GM23338 (cell line): Measurements from ENCODE around the gene MED9. TPM values are rescaled to one million over a fixed set of nuclear protein-coding genes. Genes with fewer than 3 reads are reported as not detected.

Source experiments
- ATAC-seq: fragments of 200-7000 bp; cut with Tn5 transposase; 3 replicates; pipeline ENCODE4 v1.9.1; 2020
- DNase-seq: peaks from one replicate; pipeline ENCODE4 v3.0.0-alpha.2; 2015; ENCODE audit warnings: low spot score
- H2AFZ ChIP-seq: fragments of 200-600 bp; sonication (generic); 2 replicates; pipeline ENCODE4 v1.8.0; 2016; ENCODE audit warnings: antibody characterized with exemption, mild to moderate bottlenecking, moderate library complexity
- H3F3A ChIP-seq: fragments of 200-600 bp; sonication (generic); replicated peaks from 2 replicates; pipeline ENCODE4 v1.8.0; 2017; ENCODE audit warnings: antibody characterized with exemption, mixed run types, low read depth
- H3K27ac ChIP-seq: fragments of 200-600 bp; sonication (generic); 2 replicates; pipeline ENCODE4 v1.6.1; 2016; ENCODE audit warnings: low read depth
- H3K27me3 ChIP-seq: fragments of 200-600 bp; sonication (generic); 2 replicates; pipeline ENCODE4 v1.8.0; 2016; ENCODE audit warnings: mild to moderate bottlenecking, mixed run types, moderate library complexity; ENCODE audit not compliant: insufficient read depth
- H3K36me3 ChIP-seq: fragments of 200-600 bp; sonication (generic); 2 replicates; pipeline ENCODE4 v1.8.0; 2016; ENCODE audit warnings: mild to moderate bottlenecking; ENCODE audit not compliant: insufficient read depth
- H3K4me1 ChIP-seq: fragments of 200-600 bp; sonication (generic); 2 replicates; pipeline ENCODE4 v1.8.0; 2016; ENCODE audit warnings: mild to moderate bottlenecking, moderate library complexity; ENCODE audit not compliant: insufficient read depth
- H3K4me2 ChIP-seq: fragments of 200-600 bp; sonication (generic); 2 replicates; pipeline ENCODE4 v1.7.1; 2017; ENCODE audit warnings: mixed run types
- H3K4me3 ChIP-seq: fragments of 200-600 bp; sonication (generic); 2 replicates; pipeline ENCODE4 v1.6.1; 2016; ENCODE audit warnings: mixed run types
- H3K79me2 ChIP-seq: fragments of 200-600 bp; sonication (generic); replicated peaks from 2 replicates; pipeline ENCODE4 v1.8.0; 2017; ENCODE audit warnings: mild to moderate bottlenecking; ENCODE audit not compliant: insufficient read depth
- H3K9me2 ChIP-seq: fragments of 200-600 bp; sonication (generic); 2 replicates; pipeline ENCODE4 v1.8.0; 2017; ENCODE audit not compliant: insufficient read depth
- H4K20me1 ChIP-seq: fragments of 200-600 bp; sonication (generic); replicated peaks from 2 replicates; pipeline ENCODE4 v1.8.0; 2017; ENCODE audit warnings: mild to moderate bottlenecking; ENCODE audit not compliant: insufficient read depth
- H3K27ac Mint-ChIP-seq: 2 replicates; pipeline ENCODE4 v1.8.0; 2020; ENCODE audit warnings: inconsistent platforms, mild to moderate bottlenecking, moderate library complexity, mixed read lengths
- H3K27me3 Mint-ChIP-seq: 3 replicates; pipeline ENCODE4 v1.8.0; 2022; ENCODE audit warnings: low read depth, mild to moderate bottlenecking, moderate library complexity, mixed read lengths, inconsistent platforms; ENCODE audit not compliant: insufficient read depth, poor library complexity
- H3K36me3 Mint-ChIP-seq: 3 replicates; pipeline ENCODE4 v1.8.0; 2021; ENCODE audit warnings: low read depth, mild to moderate bottlenecking, inconsistent platforms, moderate library complexity, mixed read lengths
- H3K4me1 Mint-ChIP-seq: 3 replicates; pipeline ENCODE4 v1.8.0; 2020; ENCODE audit warnings: mild to moderate bottlenecking, inconsistent platforms, mixed read lengths
- H3K4me3 Mint-ChIP-seq: 3 replicates; pipeline ENCODE4 v1.8.0; 2021; ENCODE audit warnings: moderate library complexity, mild to moderate bottlenecking, inconsistent platforms, mixed read lengths
- H3K9me3 Mint-ChIP-seq: 3 replicates; pipeline ENCODE4 v1.8.0; 2020; ENCODE audit warnings: moderate library complexity, mild to moderate bottlenecking, inconsistent platforms, mixed read lengths
- ETS1 ChIP-seq: IDR thresholded peaks from 2 replicates; pipeline ENCODE4 v1.6.1; 2016; ENCODE audit warnings: antibody characterized with exemption
- NANOG ChIP-seq: IDR thresholded peaks from 2 replicates; pipeline ENCODE4 v1.6.1; 2016; ENCODE audit warnings: antibody characterized with exemption, borderline replicate concordance
- POLR2AphosphoS5 ChIP-seq: IDR thresholded peaks from 2 replicates; pipeline ENCODE4 v1.6.1; 2016; ENCODE audit warnings: antibody characterized with exemption, low read depth
- ZNF462 ChIP-seq: fragments of 250-450 bp; sonication (Bioruptor Pico); IDR thresholded peaks from 2 replicates; pipeline ENCODE4 v1.5.0; 2020; ENCODE audit warnings: mild to moderate bottlenecking, moderate library complexity
- polyA plus RNA-seq: library from polyadenylated mRNA; unstranded; fragments of >200 nt; fragmentation: Nextera tagmentation; extraction: Ambion mirVana; gene quantifications from 2 replicates; pipeline ENCODE4 v1.2.1, GENCODE V29; 2016
- total RNA-seq: library from RNA; depleted of rRNA; stranded (reverse); fragments of >200 nt; shearing (Covaris generic); gene quantifications from 2 replicates; pipeline ENCODE4 v1.2.3, GENCODE V29; 2014
- TF ChIP-seq, protein P1 (sequence below), 2 experiments: fragments of 200-600 bp in 1 of 2; sonication (generic) in 1 of 2; conservative IDR thresholded peaks; 2 replicates each; pipeline versions ENCODE4 v1.5.1 to v1.6.1; 2016 to 2017; ENCODE audit warnings: antibody characterized with exemption in 2 of 2, low read depth in 2 of 2, mild to moderate bottlenecking in 2 of 2, moderate library complexity in 1 of 2

MED9 gene
- total and polyA plus RNA-seq, 2 experiments from 2014 or later, result 17.3 to 19.9 TPM

GRCh38 chr17:17511293-17511741 lies 34.5 kb downstream of the MED9 start:
- H3K27me3 Mint-ChIP-seq, result peaks cover 16% of the 10 kb centered on the region
- Histone ChIP-seq H3K36me3 (no peaks in the 10 kb centered on the region), H3K4me2 (no peak overlapping the region), H3K27me3 (no peaks in the 10 kb centered on the region), H3K27ac (no peak overlapping the region), H3F3A (0 out of 2 replicates have a peak, but pooled peaks cover 3% of the 10 kb centered on the region), H3K4me1 (peaks cover 8% of the 10 kb centered on the region; the same call in 1 of the 2 replicates), H3K79me2 (no peaks in the 10 kb centered on the region), H3K4me3 (no peak overlapping the region), H3K9me2 (no peaks in the 10 kb centered on the region), H4K20me1 (no peaks in the 10 kb centered on the region), H2AFZ (no peak overlapping the region)
- peaks cover 23% of the 10 kb centered on the region for H3K4me1 Mint-ChIP-seq
- TF ChIP-seq, protein P1, sequence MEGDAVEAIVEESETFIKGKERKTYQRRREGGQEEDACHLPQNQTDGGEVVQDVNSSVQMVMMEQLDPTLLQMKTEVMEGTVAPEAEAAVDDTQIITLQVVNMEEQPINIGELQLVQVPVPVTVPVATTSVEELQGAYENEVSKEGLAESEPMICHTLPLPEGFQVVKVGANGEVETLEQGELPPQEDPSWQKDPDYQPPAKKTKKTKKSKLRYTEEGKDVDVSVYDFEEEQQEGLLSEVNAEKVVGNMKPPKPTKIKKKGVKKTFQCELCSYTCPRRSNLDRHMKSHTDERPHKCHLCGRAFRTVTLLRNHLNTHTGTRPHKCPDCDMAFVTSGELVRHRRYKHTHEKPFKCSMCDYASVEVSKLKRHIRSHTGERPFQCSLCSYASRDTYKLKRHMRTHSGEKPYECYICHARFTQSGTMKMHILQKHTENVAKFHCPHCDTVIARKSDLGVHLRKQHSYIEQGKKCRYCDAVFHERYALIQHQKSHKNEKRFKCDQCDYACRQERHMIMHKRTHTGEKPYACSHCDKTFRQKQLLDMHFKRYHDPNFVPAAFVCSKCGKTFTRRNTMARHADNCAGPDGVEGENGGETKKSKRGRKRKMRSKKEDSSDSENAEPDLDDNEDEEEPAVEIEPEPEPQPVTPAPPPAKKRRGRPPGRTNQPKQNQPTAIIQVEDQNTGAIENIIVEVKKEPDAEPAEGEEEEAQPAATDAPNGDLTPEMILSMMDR (conservative IDR thresholded peaks at IDR 0.05; ENCODE audit: low read depth in 2 of 2), result peak in 1 of 2 experiments; percentile 15; a peak in 1 of 4 replicates
- TF ChIP-seq NANOG (no peak), POLR2AphosphoS5 (no peak), ETS1 (no peak), ZNF462 (CRISPR knock-in tag) (no peak)
- H3K27ac Mint-ChIP-seq, result no peak overlapping the region
- H3K9me3 Mint-ChIP-seq, result no peaks in the 10 kb centered on the region
- no peak for DNase-seq
- no peak overlapping the region for H3K4me3 Mint-ChIP-seq
- no peaks in the 10 kb centered on the region; the same call in 2 of the 3 replicates for H3K36me3 Mint-ChIP-seq
- ATAC-seq, result no peak
